Left ventricle myocardium inferior (tissue), 1 donor: ENCODE measurements around the gene SLC6A13. TPM values are rescaled to one million over a fixed set of nuclear protein-coding genes. Genes with fewer than 3 reads are reported as not detected.

ENCODE experiments used
- DNase-seq: peaks from one replicate; pipeline ENCODE4 v3.0.0-alpha.2; 2020
- H3K27ac ChIP-seq: fragments of 200-600 bp; replicated peaks from 2 replicates; pipeline ENCODE4 v1.8.0; 2021
- H3K27me3 ChIP-seq: fragments of 200-600 bp; 2 replicates; pipeline ENCODE4 v1.8.0; 2021; ENCODE audit warnings: low read depth
- H3K36me3 ChIP-seq: fragments of 200-600 bp; 2 replicates; pipeline ENCODE4 v1.8.0; 2021
- H3K4me1 ChIP-seq: fragments of 200-600 bp; 2 replicates; pipeline ENCODE4 v1.8.0; 2021
- H3K4me3 ChIP-seq: fragments of 200-600 bp; 2 replicates; pipeline ENCODE4 v1.8.0; 2021; ENCODE audit warnings: mild to moderate bottlenecking, moderate library complexity
- H3K9me3 ChIP-seq: fragments of 200-600 bp; replicated peaks from 2 replicates; pipeline ENCODE4 v1.8.0; 2021
- CTCF ChIP-seq: fragments of 200-600 bp; IDR thresholded peaks from 2 replicates; pipeline ENCODE4 v1.8.0; 2021; ENCODE audit warnings: antibody characterized with exemption, mild to moderate bottlenecking, borderline replicate concordance
- intact Hi-C: fragments of 100-400 bp; cut with micrococcal nuclease; formaldehyde crosslinking; loops from one replicate; pipeline ENCODE4 v1.11.0; 2022
- total RNA-seq: library from RNA; stranded (reverse); fragmentation: NEBNext Ultra II Directional; extraction: Animal tissue kit (Norgen Biotek cat#: 25700); gene quantifications from one replicate; pipeline ENCODE4 v1.2.1, GENCODE V29; 2021
- donor health status: DM: no; HTN: yes; CAD: no; lungs with severe emphysema.

Gene SLC6A13
- total RNA-seq, 1 donor from 2014 or later = 1.8 TPM

GRCh38 chr12:186006-186625, 76.5 kb downstream of the SLC6A13 start:
- no peak for DNase-seq
- no peak overlapping the region for H3K4me3 ChIP-seq

DNA sequence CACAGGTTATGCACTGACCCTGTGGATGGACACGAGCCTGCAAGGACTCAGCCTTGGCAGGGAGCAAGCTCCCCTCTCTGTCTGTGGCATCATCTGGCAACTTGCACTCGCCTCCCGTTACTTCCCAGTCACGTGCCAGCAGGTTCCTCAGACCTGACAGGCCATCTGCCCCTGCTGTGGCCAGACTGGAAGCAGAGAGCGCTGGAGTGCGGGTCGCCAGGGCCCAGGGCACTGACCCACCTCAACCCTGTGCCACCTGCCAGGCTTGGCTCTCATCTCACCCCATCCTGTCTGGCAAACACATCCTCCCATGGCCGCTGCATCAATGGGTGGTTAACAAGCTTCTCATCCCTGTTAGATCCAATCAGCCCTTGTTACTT, 77.1 kb downstream of the SLC6A13 start:
- Histone ChIP-seq H3K36me3 (no peaks in the 10 kb centered on the region), H3K9me3 (no peaks in the 10 kb centered on the region), H3K4me1 (peaks cover 36% of the 10 kb centered on the region), H3K4me3 (no peak overlapping the region), H3K27me3 (no peaks in the 10 kb centered on the region), H3K27ac (no peak overlapping the region)
- intact Hi-C loops = no loop called here
- no peak for TF ChIP-seq CTCF
- DNase-seq = no peak

More at GRCh38 chr12:186006-186625, 76.5 kb downstream of the SLC6A13 start:
- TF ChIP-seq CTCF = no peak
- no peak overlapping the region for H3K27ac ChIP-seq
- H3K36me3 ChIP-seq = no peaks in the 10 kb centered on the region
- peaks cover 4% of the 10 kb centered on the region for H3K27me3 ChIP-seq
- no peaks in the 10 kb centered on the region for H3K9me3 ChIP-seq
- H3K4me1 ChIP-seq = peaks cover 30% of the 10 kb centered on the region
- intact Hi-C loops = no loop called here

GRCh38 chr12:184811-185575, 77.6 kb downstream of the SLC6A13 start:
- Histone ChIP-seq H3K36me3 (no peaks in the 10 kb centered on the region), H3K4me3 (no peak overlapping the region), H3K27ac (peak overlapping the region; percentile 23), H3K27me3 (no peaks in the 10 kb centered on the region), H3K9me3 (no peaks in the 10 kb centered on the region), H3K4me1 (peaks cover 42% of the 10 kb centered on the region)
- intact Hi-C loops = no loop called here
- TF ChIP-seq CTCF = no peak
- peak; percentile 10 for DNase-seq

- Histone ChIP-seq H3K27me3 (no peaks in the 10 kb centered on the region), H3K4me3 (peak overlapping the region; percentile 58), H3K36me3 (no peaks in the 10 kb centered on the region), H3K4me1 (peaks cover 53% of the 10 kb centered on the region), H3K27ac (peak overlapping the region; percentile 83), H3K9me3 (no peaks in the 10 kb centered on the region)
- intact Hi-C loops = no loop called here
- TF ChIP-seq CTCF = no peak
- DNase-seq = peak; percentile 41
These were observed 80.2 kb downstream of the SLC6A13 start for GRCh38 chr12:182381-182892.

DNA sequence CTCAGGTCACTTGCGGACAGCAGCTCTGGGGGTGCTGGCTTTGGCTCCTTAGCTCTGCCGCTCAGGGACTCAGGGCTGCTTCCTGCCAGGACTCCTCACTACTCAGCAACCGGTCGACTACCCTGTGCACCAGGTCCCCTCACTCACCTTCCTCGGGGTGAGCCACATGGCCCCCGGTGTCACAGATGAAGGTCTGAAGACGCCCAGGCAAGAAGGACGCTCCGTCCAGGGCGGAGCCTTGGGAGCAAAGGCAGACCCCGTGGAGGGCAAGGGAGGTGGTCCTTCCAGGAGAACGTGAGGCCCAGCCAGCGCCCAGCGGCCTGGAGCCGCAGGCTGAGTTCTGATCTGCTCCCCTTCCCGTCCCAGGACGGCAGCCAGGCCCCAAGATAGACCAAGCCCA, 80.7 kb downstream of the SLC6A13 start:
- TF ChIP-seq CTCF = no peak
- Histone ChIP-seq H3K9me3 (no peaks in the 10 kb centered on the region), H3K36me3 (no peaks in the 10 kb centered on the region), H3K4me3 (peak overlapping the region; percentile 58), H3K4me1 (peaks cover 58% of the 10 kb centered on the region), H3K27me3 (no peaks in the 10 kb centered on the region), H3K27ac (peak overlapping the region; percentile 83)
- intact Hi-C loops = no loop called here
- DNase-seq = peak; percentile 11
